ENCODE data around the gene CBLB.

The CBLB gene

GRCh38 chr3:105813710-105814109 is 55.1 kb downstream of the CBLB start:
- Histone ChIP-seq H3K9me3 (ENCODE audit: control insufficient read depth in 5 of 5, low read length in 5 of 5) (no peaks in the 10 kb centered on the region), H3K4me1 (ENCODE audit: control insufficient read depth in 5 of 5, insufficient read depth in 5 of 5, low read length in 5 of 5) (peaks cover 0 to 10% (median 4%) of the 10 kb centered on the region in 5 donors), H3K27ac (ENCODE audit: low read depth, low read length) (no peak overlapping the region), H3K36me3 (ENCODE audit: control insufficient read depth in 5 of 5, insufficient read depth in 5 of 5, low read length in 5 of 5) (no peaks in the 10 kb centered on the region), H3K4me3 (ENCODE audit: low read depth in 1 of 5, low read length in 5 of 5) (no peak overlapping the region), H3K27me3 (ENCODE audit: control insufficient read depth in 5 of 5, insufficient read depth in 4 of 5, low read length in 5 of 5) (no peaks in the 10 kb centered on the region), H3K9ac (ENCODE audit: low read length in 5 of 5) (no peak overlapping the region)

DNA sequence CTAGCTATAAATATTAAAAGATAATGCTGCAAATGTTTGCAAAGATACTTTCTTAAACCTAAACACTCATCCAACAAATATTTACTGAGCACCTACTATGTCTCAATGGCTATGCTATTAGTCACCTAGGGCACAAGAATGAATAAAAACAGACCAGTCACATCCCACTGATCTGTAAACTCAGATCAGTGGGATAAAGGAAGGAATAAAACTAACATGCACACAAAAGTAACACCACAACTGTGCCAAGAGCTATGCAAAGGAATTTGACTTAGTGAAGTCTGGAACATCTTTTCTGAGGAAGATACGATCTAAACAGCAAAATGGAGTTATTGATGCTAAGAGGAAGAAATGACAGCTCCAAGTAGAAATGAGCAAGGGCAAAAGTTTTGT is 56.6 kb downstream of the CBLB start:
- Histone ChIP-seq H3K9me3 (ENCODE audit: control insufficient read depth in 5 of 5, low read length in 5 of 5) (no peaks in the 10 kb centered on the region), H3K9ac (ENCODE audit: low read length in 5 of 5) (no peak overlapping the region), H3K4me1 (ENCODE audit: control insufficient read depth in 5 of 5, insufficient read depth in 5 of 5, low read length in 5 of 5) (peaks cover 0 to 10% (median 4%) of the 10 kb centered on the region in 5 donors), H3K27me3 (ENCODE audit: control insufficient read depth in 5 of 5, insufficient read depth in 4 of 5, low read length in 5 of 5) (no peaks in the 10 kb centered on the region), H3K36me3 (ENCODE audit: control insufficient read depth in 5 of 5, insufficient read depth in 5 of 5, low read length in 5 of 5) (no peaks in the 10 kb centered on the region), H3K4me3 (ENCODE audit: low read depth in 1 of 5, low read length in 5 of 5) (no peak overlapping the region), H3K27ac (ENCODE audit: low read depth, low read length) (no peak overlapping the region)

- Histone ChIP-seq H3K9ac (ENCODE audit: low read length in 5 of 5) (no peak overlapping the region), H3K27ac (ENCODE audit: low read depth, low read length) (no peak overlapping the region), H3K4me1 (ENCODE audit: control insufficient read depth in 5 of 5, insufficient read depth in 5 of 5, low read length in 5 of 5) (peaks cover 0 to 11% (median 4%) of the 10 kb centered on the region in 5 donors), H3K27me3 (ENCODE audit: control insufficient read depth in 5 of 5, insufficient read depth in 4 of 5, low read length in 5 of 5) (no peaks in the 10 kb centered on the region), H3K36me3 (ENCODE audit: control insufficient read depth in 5 of 5, insufficient read depth in 5 of 5, low read length in 5 of 5) (no peaks in the 10 kb centered on the region), H3K9me3 (ENCODE audit: control insufficient read depth in 5 of 5, low read length in 5 of 5) (no peaks in the 10 kb centered on the region), H3K4me3 (ENCODE audit: low read depth in 1 of 5, low read length in 5 of 5) (no peak overlapping the region)
Observed at GRCh38 chr3:105811518-105812193, 57.2 kb downstream of the CBLB start.

GRCh38 chr3:105809208-105809888 is 59.5 kb downstream of the CBLB start:
- no peak overlapping the region for H3K27ac ChIP-seq (ENCODE audit: low read depth, low read length)
- H3K9ac ChIP-seq (ENCODE audit: low read length in 5 of 5), result no peak overlapping the region
- H3K4me3 ChIP-seq (ENCODE audit: low read depth in 1 of 5, low read length in 5 of 5), result no peak overlapping the region
- H3K27me3 ChIP-seq (ENCODE audit: control insufficient read depth in 5 of 5, insufficient read depth in 4 of 5, low read length in 5 of 5), result no peaks in the 10 kb centered on the region
- H3K36me3 ChIP-seq (ENCODE audit: control insufficient read depth in 5 of 5, insufficient read depth in 5 of 5, low read length in 5 of 5), result no peaks in the 10 kb centered on the region
- peaks cover 0 to 20% (median 6%) of the 10 kb centered on the region in 5 donors for H3K4me1 ChIP-seq (ENCODE audit: control insufficient read depth in 5 of 5, insufficient read depth in 5 of 5, low read length in 5 of 5)
- H3K9me3 ChIP-seq (ENCODE audit: control insufficient read depth in 5 of 5, low read length in 5 of 5), result no peaks in the 10 kb centered on the region

DNA sequence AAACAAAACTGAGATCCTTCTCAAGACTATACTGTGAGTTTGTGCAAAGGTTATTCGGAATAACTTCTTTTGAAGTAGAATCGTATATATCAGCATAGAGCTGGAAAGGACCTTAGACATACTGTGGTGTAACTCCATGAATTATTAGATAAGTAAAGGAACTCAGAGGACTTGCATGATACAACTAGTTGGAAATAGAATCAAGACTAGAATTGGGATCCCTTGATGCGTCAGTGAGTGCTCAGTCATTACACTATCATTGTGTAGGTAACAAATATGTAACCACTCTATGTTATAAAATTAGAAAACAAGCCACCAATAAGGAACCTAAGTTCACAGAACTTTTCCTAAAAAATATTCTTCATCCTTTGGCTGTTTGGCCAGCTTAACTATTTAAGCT is 61.1 kb downstream of the CBLB start:
- H3K9me3 ChIP-seq (ENCODE audit: control insufficient read depth in 5 of 5, low read length in 5 of 5), result no peaks in the 10 kb centered on the region
- peaks cover 0 to 16% (median 6%) of the 10 kb centered on the region in 5 donors for H3K4me1 ChIP-seq (ENCODE audit: control insufficient read depth in 5 of 5, insufficient read depth in 5 of 5, low read length in 5 of 5)
- no peak overlapping the region for H3K9ac ChIP-seq (ENCODE audit: low read length in 5 of 5)
- no peak overlapping the region for H3K27ac ChIP-seq (ENCODE audit: low read depth, low read length)
- H3K27me3 ChIP-seq (ENCODE audit: control insufficient read depth in 5 of 5, insufficient read depth in 4 of 5, low read length in 5 of 5), result no peaks in the 10 kb centered on the region
- no peak overlapping the region for H3K4me3 ChIP-seq (ENCODE audit: low read depth in 1 of 5, low read length in 5 of 5)
- H3K36me3 ChIP-seq (ENCODE audit: control insufficient read depth in 5 of 5, insufficient read depth in 5 of 5, low read length in 5 of 5), result no peaks in the 10 kb centered on the region

- Histone ChIP-seq H3K27me3 (ENCODE audit: control insufficient read depth in 5 of 5, insufficient read depth in 4 of 5, low read length in 5 of 5) (no peaks in the 10 kb centered on the region), H3K9ac (ENCODE audit: low read length in 5 of 5) (no peak overlapping the region), H3K36me3 (ENCODE audit: control insufficient read depth in 5 of 5, insufficient read depth in 5 of 5, low read length in 5 of 5) (no peaks in the 10 kb centered on the region), H3K27ac (ENCODE audit: low read depth, low read length) (no peak overlapping the region), H3K9me3 (ENCODE audit: control insufficient read depth in 5 of 5, low read length in 5 of 5) (no peaks in the 10 kb centered on the region), H3K4me1 (ENCODE audit: control insufficient read depth in 5 of 5, insufficient read depth in 5 of 5, low read length in 5 of 5) (peaks cover 0 to 19% (median 6%) of the 10 kb centered on the region in 5 donors), H3K4me3 (ENCODE audit: low read depth in 1 of 5, low read length in 5 of 5) (no peak overlapping the region)
Observed at GRCh38 chr3:105807146-105807545, 61.7 kb downstream of the CBLB start.

DNA sequence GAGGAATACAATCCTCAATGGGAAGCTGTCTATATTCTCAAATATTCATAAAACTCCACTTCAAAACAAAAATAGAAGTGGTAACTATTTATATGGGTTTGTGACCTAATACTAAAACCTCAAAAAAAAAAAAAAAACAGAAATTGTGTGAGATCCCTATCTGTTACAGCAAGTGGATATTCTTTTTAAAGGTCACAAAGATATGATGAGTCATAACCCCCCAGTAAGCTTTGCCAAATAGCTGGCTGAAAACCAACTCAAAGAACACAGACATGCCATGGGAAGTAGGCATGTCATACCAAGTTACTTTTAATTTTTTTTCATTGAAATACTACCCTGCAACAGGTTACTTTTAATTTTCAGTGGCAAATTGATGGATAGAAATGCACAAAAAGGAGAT is 62.5 kb downstream of the CBLB start:
- Histone ChIP-seq H3K4me3 (ENCODE audit: low read depth in 1 of 5, low read length in 5 of 5) (no peak overlapping the region), H3K4me1 (ENCODE audit: control insufficient read depth in 5 of 5, insufficient read depth in 5 of 5, low read length in 5 of 5) (peaks cover 0 to 22% (median 5%) of the 10 kb centered on the region in 5 donors), H3K27me3 (ENCODE audit: control insufficient read depth in 5 of 5, insufficient read depth in 4 of 5, low read length in 5 of 5) (no peaks in the 10 kb centered on the region), H3K36me3 (ENCODE audit: control insufficient read depth in 5 of 5, insufficient read depth in 5 of 5, low read length in 5 of 5) (no peaks in the 10 kb centered on the region), H3K27ac (ENCODE audit: low read depth, low read length) (no peak overlapping the region), H3K9me3 (ENCODE audit: control insufficient read depth in 5 of 5, low read length in 5 of 5) (no peaks in the 10 kb centered on the region), H3K9ac (ENCODE audit: low read length in 5 of 5) (no peak overlapping the region)

GRCh38 chr3:105805404-105805803 is 63.4 kb downstream of the CBLB start:
- H3K27ac ChIP-seq (ENCODE audit: low read depth, low read length), result no peak overlapping the region
- H3K27me3 ChIP-seq (ENCODE audit: control insufficient read depth in 5 of 5, insufficient read depth in 4 of 5, low read length in 5 of 5), result no peaks in the 10 kb centered on the region
- H3K9ac ChIP-seq (ENCODE audit: low read length in 5 of 5), result no peak overlapping the region
- H3K9me3 ChIP-seq (ENCODE audit: control insufficient read depth in 5 of 5, low read length in 5 of 5), result no peaks in the 10 kb centered on the region
- no peaks in the 10 kb centered on the region for H3K36me3 ChIP-seq (ENCODE audit: control insufficient read depth in 5 of 5, insufficient read depth in 5 of 5, low read length in 5 of 5)
- peaks cover 0 to 19% (median 2%) of the 10 kb centered on the region in 5 donors for H3K4me1 ChIP-seq (ENCODE audit: control insufficient read depth in 5 of 5, insufficient read depth in 5 of 5, low read length in 5 of 5)
- H3K4me3 ChIP-seq (ENCODE audit: low read depth in 1 of 5, low read length in 5 of 5), result no peak overlapping the region

DNA sequence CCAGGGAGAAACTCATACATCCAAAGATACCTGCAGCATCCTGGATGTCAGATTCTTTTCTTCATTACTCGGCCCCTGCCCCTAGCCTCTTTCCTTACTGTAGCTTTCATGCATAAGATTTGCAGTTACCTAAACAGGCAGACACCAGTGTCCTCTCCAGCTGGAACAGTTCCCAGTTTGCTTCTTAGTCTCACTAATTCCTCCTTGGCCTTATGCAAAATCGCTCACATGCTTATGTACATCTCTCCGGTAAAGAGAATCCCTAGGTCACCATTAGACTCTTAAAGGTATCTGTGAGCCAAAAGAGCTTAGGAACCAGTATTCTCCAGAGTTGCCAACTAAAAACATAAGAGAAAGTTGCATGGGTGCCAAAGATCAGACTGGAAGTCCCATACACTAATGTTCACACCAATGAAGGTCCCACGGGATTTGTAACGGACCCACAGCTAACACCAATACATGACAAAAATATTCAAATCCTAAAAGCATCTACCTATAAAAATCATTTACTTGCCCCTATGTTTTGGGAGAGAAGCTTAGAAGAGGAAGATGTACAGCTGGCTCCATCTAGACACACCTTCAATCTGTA is 66.6 kb downstream of the CBLB start:
- Histone ChIP-seq H3K9ac (ENCODE audit: low read length in 5 of 5) (no peak overlapping the region), H3K36me3 (ENCODE audit: control insufficient read depth in 5 of 5, insufficient read depth in 5 of 5, low read length in 5 of 5) (no peaks in the 10 kb centered on the region), H3K9me3 (ENCODE audit: control insufficient read depth in 5 of 5, low read length in 5 of 5) (no peaks in the 10 kb centered on the region), H3K27me3 (ENCODE audit: control insufficient read depth in 5 of 5, insufficient read depth in 4 of 5, low read length in 5 of 5) (no peaks in the 10 kb centered on the region), H3K27ac (ENCODE audit: low read depth, low read length) (no peak overlapping the region), H3K4me1 (ENCODE audit: control insufficient read depth in 5 of 5, insufficient read depth in 5 of 5, low read length in 5 of 5) (peaks cover 0 to 23% (median 2%) of the 10 kb centered on the region in 5 donors), H3K4me3 (ENCODE audit: low read depth in 1 of 5, low read length in 5 of 5) (no peak overlapping the region)

DNA sequence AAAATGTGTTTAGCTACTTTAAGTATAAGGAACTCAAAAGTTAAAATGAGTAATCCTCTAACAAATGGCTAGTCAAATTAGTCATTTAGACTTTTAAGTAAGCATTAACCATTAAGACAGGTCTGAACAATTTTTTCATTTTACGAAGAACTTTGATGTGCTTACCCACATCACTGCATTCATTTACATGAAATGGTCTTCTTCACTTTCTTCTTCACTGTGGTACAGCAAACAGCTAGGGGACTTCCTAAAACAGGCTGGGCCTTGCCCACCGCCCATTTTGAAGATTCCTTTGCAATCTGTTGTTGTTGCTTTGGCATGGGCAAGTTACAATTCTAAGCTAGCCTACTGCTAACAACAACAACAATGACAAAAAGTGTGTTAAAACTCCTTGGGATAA is 67.4 kb downstream of the CBLB start:
- H3K36me3 ChIP-seq (ENCODE audit: control insufficient read depth in 5 of 5, insufficient read depth in 5 of 5, low read length in 5 of 5), result no peaks in the 10 kb centered on the region
- H3K4me1 ChIP-seq (ENCODE audit: control insufficient read depth in 5 of 5, insufficient read depth in 5 of 5, low read length in 5 of 5), result peaks cover 0 to 18% (median 2%) of the 10 kb centered on the region in 5 donors
- no peaks in the 10 kb centered on the region for H3K9me3 ChIP-seq (ENCODE audit: control insufficient read depth in 5 of 5, low read length in 5 of 5)
- no peak overlapping the region for H3K27ac ChIP-seq (ENCODE audit: low read depth, low read length)
- no peaks in the 10 kb centered on the region for H3K27me3 ChIP-seq (ENCODE audit: control insufficient read depth in 5 of 5, insufficient read depth in 4 of 5, low read length in 5 of 5)
- H3K9ac ChIP-seq (ENCODE audit: low read length in 5 of 5), result no peak overlapping the region
- no peak overlapping the region for H3K4me3 ChIP-seq (ENCODE audit: low read depth in 1 of 5, low read length in 5 of 5)

Measured in subcutaneous abdominal adipose tissue (tissue), 5 donors.